ENCODE measurements around the gene PTK6.
A peak's percentile ranks its signal among the peaks of the same experiment; 100 is the strongest.
"Not testable (repeated sequence)": the region's sequence is repeated elsewhere in the genome, so short reads cannot be mapped to it uniquely, and the experiment has no call there.

The PTK6 gene

DNA sequence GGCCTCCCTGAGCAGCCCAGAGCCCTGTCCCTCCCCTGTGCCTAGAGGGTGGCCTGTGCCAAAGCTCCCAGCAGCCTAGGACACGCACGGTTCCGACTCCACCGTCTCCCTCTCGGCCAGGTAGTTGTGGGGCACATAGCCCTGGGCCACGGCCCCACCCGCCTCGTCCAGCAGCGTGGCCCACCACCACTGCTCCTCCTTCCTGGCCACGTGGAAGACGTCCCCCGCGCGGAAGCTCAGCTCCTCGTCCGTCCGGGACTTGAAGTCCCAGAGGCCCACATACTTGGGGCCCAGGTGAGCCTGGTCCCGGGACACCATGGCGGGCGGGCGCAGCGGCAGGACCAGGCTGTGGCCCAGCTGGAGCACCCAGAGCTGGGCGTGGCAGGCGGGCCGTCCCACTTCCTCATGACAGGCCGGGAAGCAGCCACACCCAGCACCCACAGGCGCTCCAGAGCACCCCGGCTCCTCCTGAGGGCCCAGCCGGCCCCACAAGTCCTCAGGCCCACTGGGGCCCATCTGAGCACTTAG lies at the start of gene PTK6:
Gene PTK6, minus strand, starts transcription at position 380 of the 528 bp plus-strand sequence. Its CDS starts 62 bp downstream, at position 318.
- no peak for DNase-seq (ENCODE audit: low read depth)

GRCh38 chr20:63586797-63587196 lies 49.6 kb upstream of the PTK6 start:
- DNase-seq (ENCODE audit: low read depth): no peak

DNA sequence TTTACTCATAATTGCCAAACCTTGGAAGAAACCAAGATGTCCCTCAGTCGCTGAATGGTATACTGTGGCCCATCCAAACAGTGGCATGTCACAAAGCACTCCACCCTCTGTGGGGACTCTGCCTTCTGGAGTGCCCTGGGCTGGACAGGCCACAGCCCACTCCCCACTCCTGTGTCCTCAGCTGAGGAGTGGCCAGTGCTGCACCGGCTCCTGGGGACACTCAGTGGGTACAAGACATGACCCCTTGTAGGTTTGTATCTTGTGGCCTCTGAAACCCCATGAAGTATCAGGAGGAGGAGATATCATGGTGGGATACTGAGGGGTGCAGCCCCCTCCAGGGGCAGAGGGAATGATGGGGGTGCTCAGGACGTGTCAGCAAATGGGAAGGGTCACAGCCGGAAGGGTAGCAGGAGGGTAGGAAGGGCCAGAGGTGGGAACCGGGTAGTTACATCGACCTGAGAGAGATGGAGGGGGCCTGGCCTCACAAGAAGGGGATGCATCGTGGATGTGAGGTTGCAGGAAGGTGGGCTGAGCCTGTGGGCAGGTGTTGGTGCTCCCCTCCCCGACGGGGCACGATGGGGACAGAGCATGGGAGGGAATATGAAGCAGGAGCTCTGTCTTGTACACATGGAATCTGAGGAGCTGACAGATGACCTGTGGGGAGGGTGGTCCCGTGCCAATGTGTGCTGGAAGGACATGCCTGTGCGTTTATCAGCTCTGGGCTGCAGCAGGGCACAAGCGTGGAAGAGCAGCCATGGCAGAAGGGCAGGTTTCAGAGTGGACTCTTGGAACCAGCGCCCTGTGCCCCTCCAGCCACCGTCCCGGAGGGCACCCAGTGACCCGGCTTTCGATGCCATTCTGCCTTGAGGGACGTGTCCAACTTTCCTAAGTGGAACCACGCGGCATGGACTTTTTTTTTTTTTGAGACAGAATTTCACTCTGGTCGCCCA lies 48.7 kb upstream of the PTK6 start:
- no peak for DNase-seq (ENCODE audit: low read depth)

GRCh38 chr20:63582382-63583063 lies 45.3 kb upstream of the PTK6 start:
- no peak for DNase-seq (ENCODE audit: low read depth)

- peak; percentile 18 for DNase-seq (ENCODE audit: low read depth)
Measured at GRCh38 chr20:63580796-63581461, 43.8 kb upstream of the PTK6 start.

GRCh38 chr20:63579017-63579694 lies 42.0 kb upstream of the PTK6 start:
- DNase-seq (ENCODE audit: low read depth): no peak

DNA sequence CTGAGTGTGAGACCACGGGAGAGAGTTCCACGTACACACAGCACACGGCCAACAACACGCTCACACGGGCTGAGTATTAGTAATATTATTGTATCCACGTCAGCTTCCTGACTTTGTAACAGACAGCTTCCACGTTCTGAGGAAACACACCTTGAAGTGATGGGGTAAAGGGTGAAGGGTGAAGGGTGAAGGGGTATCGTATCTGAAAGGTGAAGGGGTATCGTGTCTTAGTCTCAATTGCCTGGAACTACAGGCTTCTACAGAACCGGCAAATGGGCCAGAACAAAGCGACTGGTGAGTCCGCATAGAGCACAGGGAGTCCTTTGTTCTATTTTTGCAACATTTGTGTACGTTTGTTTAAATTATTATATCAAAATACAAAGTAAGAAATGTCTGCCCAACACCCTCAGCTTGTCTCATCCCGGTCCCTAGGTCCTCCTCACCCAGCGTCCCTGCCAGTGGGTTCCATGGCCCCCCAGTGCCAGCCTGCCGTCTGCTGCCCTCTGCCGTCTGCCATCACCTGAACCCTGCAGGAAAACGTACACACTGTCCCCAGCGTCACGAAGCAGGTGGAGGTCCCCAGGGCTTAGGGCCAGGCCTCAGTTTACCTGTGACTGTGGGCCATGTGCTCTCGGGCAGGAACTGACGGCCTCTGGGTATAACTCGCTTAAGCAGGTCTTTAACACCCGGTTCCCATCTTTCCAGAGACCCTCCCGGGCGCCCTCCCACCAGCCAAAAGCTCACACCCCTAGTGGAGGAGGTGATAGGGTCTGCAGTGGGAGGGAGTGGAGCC lies 41.2 kb upstream of the PTK6 start:
- no peak for DNase-seq (ENCODE audit: low read depth)

GRCh38 chr20:63577317-63577894 lies 40.2 kb upstream of the PTK6 start:
- no peak for DNase-seq (ENCODE audit: low read depth)

DNA sequence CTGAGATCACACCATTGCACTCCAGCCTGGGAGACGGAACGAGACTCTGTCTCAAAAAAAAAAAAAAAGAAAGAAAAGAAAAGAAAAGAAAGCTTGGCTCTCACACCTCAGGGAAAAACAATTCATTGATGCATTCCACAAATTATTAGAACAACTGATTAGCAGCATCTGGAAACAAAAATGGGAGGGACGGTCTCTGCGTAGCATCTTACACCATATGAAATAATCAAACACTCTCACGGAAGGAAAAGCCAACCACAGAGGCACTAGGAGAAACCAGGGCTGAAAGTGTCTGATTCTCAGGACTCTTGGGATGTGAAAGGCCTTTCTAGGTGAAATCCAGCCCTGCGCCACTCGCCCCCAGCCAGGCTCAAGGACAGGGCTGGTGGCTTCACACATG lies 39.1 kb upstream of the PTK6 start:
- DNase-seq (ENCODE audit: low read depth): no peak

DNA sequence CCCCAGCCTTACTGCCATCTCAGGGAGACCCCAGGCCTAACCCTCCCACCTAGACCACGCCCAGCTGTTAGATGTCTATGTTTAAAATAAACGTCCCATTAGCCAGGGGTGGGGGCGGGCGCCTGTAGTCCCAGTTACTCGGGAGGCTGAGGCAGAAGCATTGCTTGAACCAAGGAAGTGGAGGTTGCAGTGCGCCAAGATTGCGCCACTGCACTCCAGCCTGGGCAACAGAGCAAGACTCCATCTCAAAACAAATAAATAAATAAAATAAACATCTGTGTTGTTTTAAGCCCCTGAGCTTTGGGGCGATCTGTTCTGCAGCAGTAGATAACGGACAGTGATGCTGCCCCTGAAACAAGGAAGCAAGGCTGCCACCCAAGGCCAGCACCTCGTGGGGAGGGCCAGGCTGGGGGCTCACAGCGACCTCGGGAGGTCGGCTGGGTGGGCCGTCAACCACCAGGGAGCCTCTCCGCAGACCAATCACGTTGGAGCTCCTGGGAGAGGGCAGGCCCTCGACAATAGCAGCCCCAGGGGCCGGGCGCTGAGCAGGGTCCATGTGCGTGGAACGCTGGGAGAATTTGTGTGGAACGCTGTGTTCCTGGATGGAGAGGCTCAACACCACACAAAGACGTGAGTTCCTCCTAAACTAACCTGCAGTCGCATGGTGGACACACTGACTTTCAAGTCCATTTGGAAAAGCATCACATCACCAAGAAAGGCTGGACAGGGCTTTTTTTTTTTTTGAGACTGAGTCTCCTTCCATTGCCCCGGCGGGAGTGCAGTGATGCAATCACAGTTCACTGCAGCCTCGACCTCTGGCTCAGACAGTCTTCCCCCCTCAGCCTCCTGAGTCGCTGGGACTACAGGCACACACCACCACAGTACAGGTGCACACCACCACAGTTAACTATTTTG lies 37.9 kb upstream of the PTK6 start:
- DNase-seq (ENCODE audit: low read depth): peak; percentile 16

- peak; percentile 26 for DNase-seq (ENCODE audit: low read depth)
Measured at GRCh38 chr20:63574156-63574828, 37.1 kb upstream of the PTK6 start, which contains the start of gene HELZ2. Gene HELZ2, minus strand, starts transcription at chr20:63574239. Its CDS starts 1,854 bp downstream, at chr20:63572385.

GRCh38 chr20:63573647-63574131 lies 36.5 kb upstream of the PTK6 start:
- no peak for DNase-seq (ENCODE audit: low read depth)

GRCh38 chr20:63572788-63573646 lies 35.8 kb upstream of the PTK6 start:
- DNase-seq (ENCODE audit: low read depth): no peak

DNA sequence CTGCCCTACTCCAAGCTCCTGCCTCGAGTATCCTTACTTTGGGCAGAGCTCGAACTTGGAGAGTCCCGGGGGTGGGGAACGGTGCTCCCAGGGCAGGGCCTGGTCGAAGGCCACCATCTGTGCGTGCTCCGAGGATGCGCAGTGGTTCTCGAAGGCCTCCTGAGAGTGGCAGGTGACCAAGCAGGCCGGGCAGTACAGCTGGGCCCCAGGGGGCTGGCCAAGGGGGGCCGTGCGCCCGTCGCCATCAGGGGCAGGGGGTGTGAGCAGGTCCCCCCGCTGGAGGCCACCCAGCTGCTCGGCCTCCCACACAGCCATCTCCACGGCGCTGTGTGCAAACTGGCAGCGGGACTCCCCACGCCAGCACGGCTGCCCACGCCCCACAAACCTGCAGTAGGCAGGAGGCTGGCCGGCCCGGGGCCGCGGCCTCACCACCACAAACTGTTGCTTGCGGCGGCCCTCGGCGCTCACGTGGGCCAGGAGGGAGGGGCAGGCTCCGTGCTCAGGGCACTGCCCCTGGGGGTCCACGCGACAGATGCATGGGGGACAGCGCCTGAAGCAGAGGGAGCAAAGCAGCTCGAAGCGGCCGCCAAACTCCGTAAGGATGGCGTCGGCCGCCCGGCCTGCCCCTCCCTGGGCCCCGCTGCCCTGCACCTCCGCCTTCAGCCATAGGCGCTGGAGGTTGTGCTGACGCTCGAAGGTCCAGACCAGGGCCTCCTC lies 35.1 kb upstream of the PTK6 start:
- no peak for DNase-seq (ENCODE audit: low read depth)

- DNase-seq (ENCODE audit: low read depth): not testable (repeated sequence)
Measured at GRCh38 chr20:63571087-63571478, 33.9 kb upstream of the PTK6 start.

- no peak for DNase-seq (ENCODE audit: low read depth)
Measured at GRCh38 chr20:63570281-63571086, 33.3 kb upstream of the PTK6 start.
